Fibroblast of lung (primary cell): ENCODE data around the gene CLMN.

Experiments used
- EZH2 ChIP-seq: IDR thresholded peaks from 2 replicates; pipeline ENCODE4 v1.5.1; 2012; ENCODE audit warnings: low read length, control low read depth, mild to moderate bottlenecking; ENCODE audit errors: missing control alignments
- TF ChIP-seq, protein P1 (sequence below), 2 donors: IDR thresholded peaks in 1 of 2; conservative IDR thresholded peaks in 1 of 2; 1 replicate in 1 of 2; 2 replicates in 1 of 2; pipeline ENCODE4 v1.5.1; 2011 to 2012; ENCODE audit warnings: low read length in 2 of 2, control low read depth in 1 of 2, inconsistent platforms in 1 of 2, low read depth in 1 of 2, mild to moderate bottlenecking in 1 of 2

DNA sequence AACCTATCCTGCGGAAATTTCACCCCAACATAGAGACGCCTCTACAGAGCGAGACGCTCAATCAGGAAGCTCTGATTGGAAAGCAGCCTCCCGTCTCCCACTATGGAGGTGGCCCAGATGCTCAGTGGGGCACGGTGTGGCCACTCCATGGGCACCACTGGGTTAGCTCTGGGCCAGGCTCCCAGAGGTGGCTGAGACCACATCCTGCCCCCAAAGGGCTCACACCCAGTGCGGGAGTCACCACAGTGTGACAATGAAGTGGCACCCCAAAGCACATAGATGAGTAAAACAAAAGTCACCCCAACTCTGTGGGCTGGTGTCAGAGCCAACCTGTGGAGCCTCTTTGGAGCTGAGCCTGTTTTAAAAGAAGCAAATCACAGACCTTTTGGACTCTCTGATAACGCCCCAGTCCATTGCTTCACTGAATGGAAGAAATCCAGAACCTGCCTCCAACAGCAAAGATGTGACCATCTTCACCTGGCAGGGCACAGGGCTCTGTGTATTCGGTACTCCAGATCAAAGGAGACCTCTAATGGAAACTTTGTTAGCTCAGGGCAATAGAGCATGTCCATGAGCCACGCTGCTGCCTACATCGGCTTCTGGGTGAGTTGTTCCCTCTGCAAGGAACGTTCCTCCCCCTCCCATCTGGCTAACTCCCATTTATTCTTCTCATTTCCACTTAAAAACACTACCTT, 19.6 kb downstream of the CLMN start:
- TF ChIP-seq, protein P1, sequence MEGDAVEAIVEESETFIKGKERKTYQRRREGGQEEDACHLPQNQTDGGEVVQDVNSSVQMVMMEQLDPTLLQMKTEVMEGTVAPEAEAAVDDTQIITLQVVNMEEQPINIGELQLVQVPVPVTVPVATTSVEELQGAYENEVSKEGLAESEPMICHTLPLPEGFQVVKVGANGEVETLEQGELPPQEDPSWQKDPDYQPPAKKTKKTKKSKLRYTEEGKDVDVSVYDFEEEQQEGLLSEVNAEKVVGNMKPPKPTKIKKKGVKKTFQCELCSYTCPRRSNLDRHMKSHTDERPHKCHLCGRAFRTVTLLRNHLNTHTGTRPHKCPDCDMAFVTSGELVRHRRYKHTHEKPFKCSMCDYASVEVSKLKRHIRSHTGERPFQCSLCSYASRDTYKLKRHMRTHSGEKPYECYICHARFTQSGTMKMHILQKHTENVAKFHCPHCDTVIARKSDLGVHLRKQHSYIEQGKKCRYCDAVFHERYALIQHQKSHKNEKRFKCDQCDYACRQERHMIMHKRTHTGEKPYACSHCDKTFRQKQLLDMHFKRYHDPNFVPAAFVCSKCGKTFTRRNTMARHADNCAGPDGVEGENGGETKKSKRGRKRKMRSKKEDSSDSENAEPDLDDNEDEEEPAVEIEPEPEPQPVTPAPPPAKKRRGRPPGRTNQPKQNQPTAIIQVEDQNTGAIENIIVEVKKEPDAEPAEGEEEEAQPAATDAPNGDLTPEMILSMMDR (conservative IDR thresholded peaks at IDR 0.05 in 1 of 2, IDR thresholded peaks at IDR 0.05 in 1 of 2; ENCODE audit: low read depth in 1 of 2, low read length in 2 of 2) = no peak
- TF ChIP-seq EZH2 = no peak
